ENCODE data around the gene CCDC85A.

The CCDC85A gene

DNA sequence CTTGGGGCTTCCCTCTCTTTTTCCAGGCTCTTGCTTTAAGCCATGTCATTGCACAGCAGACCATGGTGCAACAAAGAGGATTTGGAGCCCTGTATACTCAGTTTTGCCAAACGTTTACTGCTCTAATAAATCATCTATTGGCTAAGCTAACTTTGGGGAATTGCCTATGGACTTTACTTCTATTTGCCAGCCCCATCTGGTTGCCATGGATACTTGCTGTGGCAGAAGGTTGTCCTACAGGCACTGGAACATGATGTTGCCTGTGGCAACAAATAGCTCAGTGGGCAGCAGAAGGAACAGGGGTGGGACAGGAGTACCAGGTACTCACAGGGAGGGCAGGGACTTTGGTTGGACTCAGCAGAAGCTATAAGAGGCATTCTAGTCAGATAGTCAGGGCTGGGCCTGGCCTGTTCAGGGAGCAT lies 129.7 kb downstream of the CCDC85A start:
- Mint-ChIP-seq H3K36me3 (ENCODE audit: insufficient read depth) (no peaks in the 10 kb centered on the region), H3K4me1 (ENCODE audit: low read depth in 2 of 2) (no peaks in the 10 kb centered on the region), H3K27ac (no peak overlapping the region), H3K9me3 (peaks cover 7 to 14% of the 10 kb centered on the region in 2 donors), H3K4me3 (no peak overlapping the region), H3K27me3 (no peaks in the 10 kb centered on the region)
- DNase-seq, result no peak
- no peak for ATAC-seq (replicated peaks)

DNA sequence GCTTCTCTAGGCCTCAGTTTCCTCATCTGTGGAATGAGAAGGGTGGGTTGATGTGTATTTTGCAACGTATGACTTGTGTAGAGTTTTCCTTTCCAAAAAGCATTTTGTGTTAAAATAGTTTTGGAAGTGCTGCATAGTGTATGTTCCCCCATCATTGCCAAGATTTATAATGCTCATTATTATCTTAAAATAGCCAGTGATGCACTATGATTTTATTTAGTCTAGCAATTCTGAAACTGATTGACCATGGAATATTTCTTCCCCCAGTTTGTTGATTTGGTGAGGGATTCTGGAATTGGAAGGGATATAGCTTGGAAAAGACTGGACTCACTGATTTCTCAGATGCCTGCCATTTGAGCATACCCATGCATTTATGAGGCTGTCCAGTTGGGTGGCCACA lies 130.6 kb downstream of the CCDC85A start:
- H3K4me1 Mint-ChIP-seq (ENCODE audit: low read depth in 2 of 2), result no peaks in the 10 kb centered on the region
- no peaks in the 10 kb centered on the region for H3K36me3 Mint-ChIP-seq (ENCODE audit: insufficient read depth)
- DNase-seq, result no peak
- H3K27me3 Mint-ChIP-seq, result no peaks in the 10 kb centered on the region
- ATAC-seq (replicated peaks), result no peak
- peaks cover 10 to 14% of the 10 kb centered on the region in 2 donors for H3K9me3 Mint-ChIP-seq
- H3K4me3 Mint-ChIP-seq, result no peak overlapping the region
- no peak overlapping the region for H3K27ac Mint-ChIP-seq

GRCh38 chr2:56314796-56315195 lies 131.0 kb downstream of the CCDC85A start:
- H3K9me3 Mint-ChIP-seq, result peaks cover 10 to 17% of the 10 kb centered on the region in 2 donors
- H3K27me3 Mint-ChIP-seq, result no peaks in the 10 kb centered on the region
- no peaks in the 10 kb centered on the region for H3K36me3 Mint-ChIP-seq (ENCODE audit: insufficient read depth)
- no peak overlapping the region for H3K27ac Mint-ChIP-seq
- ATAC-seq (replicated peaks), result no peak
- no peak for DNase-seq
- no peaks in the 10 kb centered on the region for H3K4me1 Mint-ChIP-seq (ENCODE audit: low read depth in 2 of 2)
- H3K4me3 Mint-ChIP-seq, result no peak overlapping the region

GRCh38 chr2:56315376-56315775 lies 131.6 kb downstream of the CCDC85A start:
- Mint-ChIP-seq H3K4me3 (no peak overlapping the region), H3K9me3 (peaks cover 10 to 22% of the 10 kb centered on the region in 2 donors), H3K27me3 (no peaks in the 10 kb centered on the region), H3K27ac (no peak overlapping the region), H3K4me1 (ENCODE audit: low read depth in 2 of 2) (no peaks in the 10 kb centered on the region), H3K36me3 (ENCODE audit: insufficient read depth) (no peaks in the 10 kb centered on the region)
- DNase-seq (no peak), ATAC-seq (replicated peaks) (no peak)

DNA sequence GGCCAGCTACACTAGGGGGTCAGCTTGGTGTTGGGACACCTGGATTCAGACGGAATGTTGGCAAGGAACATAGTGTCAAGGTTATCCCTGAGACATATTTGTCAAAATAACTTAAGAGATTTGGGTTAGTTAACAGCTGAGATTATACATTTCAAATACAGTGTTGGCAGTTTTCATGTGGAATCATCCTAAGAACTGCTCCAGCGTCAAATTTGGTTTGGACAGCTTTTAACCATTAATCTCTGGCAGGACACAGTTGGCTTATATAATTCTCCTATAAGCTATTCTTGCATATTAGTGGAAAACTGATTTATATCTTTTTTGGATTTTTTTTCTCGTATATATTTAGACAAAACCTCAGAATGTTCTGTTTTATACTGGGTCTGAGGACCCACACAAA lies 132.2 kb downstream of the CCDC85A start:
- ATAC-seq (replicated peaks) (no peak), DNase-seq (no peak)
- Mint-ChIP-seq H3K27me3 (no peaks in the 10 kb centered on the region), H3K36me3 (ENCODE audit: insufficient read depth) (no peaks in the 10 kb centered on the region), H3K27ac (no peak overlapping the region), H3K4me3 (no peak overlapping the region), H3K4me1 (ENCODE audit: low read depth in 2 of 2) (no peaks in the 10 kb centered on the region), H3K9me3 (peaks cover 10 to 22% of the 10 kb centered on the region in 2 donors)

DNA sequence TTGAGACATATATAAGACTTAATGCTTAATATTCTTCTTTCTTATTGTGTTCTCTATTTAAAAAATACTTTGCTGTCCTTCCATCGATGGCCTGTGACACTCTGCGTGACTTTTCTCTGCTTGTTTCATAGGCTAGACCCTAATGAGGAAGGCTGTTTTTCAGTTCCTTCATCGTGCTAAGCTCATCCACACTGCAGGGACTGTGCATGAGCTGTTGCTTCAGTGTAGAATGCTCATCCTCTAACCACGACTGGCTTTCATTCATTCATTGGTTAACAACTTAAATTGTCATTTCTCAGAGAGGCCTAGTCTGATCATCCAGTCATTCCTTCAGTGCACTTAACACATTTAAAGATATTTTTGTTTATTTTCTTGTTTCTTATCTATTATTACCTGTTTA lies 134.4 kb downstream of the CCDC85A start:
- Mint-ChIP-seq H3K4me3 (no peak overlapping the region), H3K4me1 (ENCODE audit: low read depth in 2 of 2) (no peaks in the 10 kb centered on the region), H3K9me3 (peaks cover 10 to 22% of the 10 kb centered on the region in 2 donors), H3K27me3 (no peaks in the 10 kb centered on the region), H3K27ac (no peak overlapping the region), H3K36me3 (ENCODE audit: insufficient read depth) (no peaks in the 10 kb centered on the region)
- ATAC-seq (replicated peaks) (no peak), DNase-seq (no peak)

- Mint-ChIP-seq H3K9me3 (peaks cover 5 to 10% of the 10 kb centered on the region in 2 donors), H3K4me3 (no peak overlapping the region), H3K36me3 (ENCODE audit: insufficient read depth) (no peaks in the 10 kb centered on the region), H3K27ac (no peak overlapping the region), H3K27me3 (no peaks in the 10 kb centered on the region), H3K4me1 (ENCODE audit: low read depth in 2 of 2) (no peaks in the 10 kb centered on the region)
- DNase-seq, result no peak
- no peak for ATAC-seq (replicated peaks)
These were observed 142.0 kb downstream of the CCDC85A start for GRCh38 chr2:56325661-56326345.

DNA sequence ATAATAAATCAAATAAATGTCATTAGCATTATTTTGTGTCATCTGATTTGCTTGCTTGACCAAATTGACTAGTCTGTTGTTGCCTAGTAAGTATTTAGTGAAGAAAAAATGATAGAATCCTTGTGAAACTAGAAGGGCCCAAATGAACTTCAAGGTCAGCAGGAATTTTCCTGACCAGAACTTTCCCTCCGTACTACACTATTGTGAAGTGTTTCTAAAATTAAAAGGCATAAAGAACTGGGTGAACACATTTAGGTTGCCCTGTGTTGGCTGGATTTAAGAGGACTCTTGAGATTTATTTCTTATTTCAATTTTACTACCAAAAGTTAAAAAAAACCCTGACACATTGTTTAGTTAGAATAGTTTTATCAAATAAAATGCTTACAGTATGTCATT lies 142.6 kb downstream of the CCDC85A start:
- no peaks in the 10 kb centered on the region for H3K36me3 Mint-ChIP-seq (ENCODE audit: insufficient read depth)

DNA sequence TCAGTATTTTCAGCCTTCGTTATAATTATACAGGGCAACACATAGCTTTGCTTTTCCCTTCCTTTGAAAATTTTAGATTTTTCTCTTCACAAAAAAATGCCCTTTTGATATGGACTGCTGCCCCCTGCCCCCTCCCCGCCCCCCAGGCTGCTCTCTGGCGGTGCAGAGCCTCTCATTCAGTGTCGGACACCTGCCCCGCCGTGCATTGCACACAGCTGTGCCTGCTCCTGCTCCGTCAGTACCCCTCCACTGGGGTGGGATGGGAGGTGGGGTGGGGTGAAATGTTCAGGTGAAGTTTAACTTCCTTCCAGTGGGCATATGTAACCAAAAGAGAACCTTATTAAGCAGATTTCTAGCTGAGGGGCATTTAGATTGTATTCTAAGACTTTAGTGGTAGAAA lies 148.0 kb downstream of the CCDC85A start:
- DNase-seq (no peak), ATAC-seq (replicated peaks) (no peak)
- Mint-ChIP-seq H3K4me1 (ENCODE audit: low read depth in 2 of 2) (no peaks in the 10 kb centered on the region), H3K4me3 (no peak overlapping the region), H3K9me3 (peaks cover 5 to 10% of the 10 kb centered on the region in 2 donors), H3K27me3 (no peaks in the 10 kb centered on the region), H3K36me3 (ENCODE audit: insufficient read depth) (peaks cover 2% of the 10 kb centered on the region), H3K27ac (no peak overlapping the region)

More for the DNA sequence above, 142.6 kb downstream of the CCDC85A start:
- Mint-ChIP-seq H3K9me3 (peaks cover 7 to 10% of the 10 kb centered on the region in 2 donors), H3K27ac (no peak overlapping the region), H3K4me3 (no peak overlapping the region), H3K4me1 (ENCODE audit: low read depth in 2 of 2) (no peaks in the 10 kb centered on the region), H3K27me3 (no peaks in the 10 kb centered on the region)
- ATAC-seq (replicated peaks) (no peak), DNase-seq (no peak)

DNA sequence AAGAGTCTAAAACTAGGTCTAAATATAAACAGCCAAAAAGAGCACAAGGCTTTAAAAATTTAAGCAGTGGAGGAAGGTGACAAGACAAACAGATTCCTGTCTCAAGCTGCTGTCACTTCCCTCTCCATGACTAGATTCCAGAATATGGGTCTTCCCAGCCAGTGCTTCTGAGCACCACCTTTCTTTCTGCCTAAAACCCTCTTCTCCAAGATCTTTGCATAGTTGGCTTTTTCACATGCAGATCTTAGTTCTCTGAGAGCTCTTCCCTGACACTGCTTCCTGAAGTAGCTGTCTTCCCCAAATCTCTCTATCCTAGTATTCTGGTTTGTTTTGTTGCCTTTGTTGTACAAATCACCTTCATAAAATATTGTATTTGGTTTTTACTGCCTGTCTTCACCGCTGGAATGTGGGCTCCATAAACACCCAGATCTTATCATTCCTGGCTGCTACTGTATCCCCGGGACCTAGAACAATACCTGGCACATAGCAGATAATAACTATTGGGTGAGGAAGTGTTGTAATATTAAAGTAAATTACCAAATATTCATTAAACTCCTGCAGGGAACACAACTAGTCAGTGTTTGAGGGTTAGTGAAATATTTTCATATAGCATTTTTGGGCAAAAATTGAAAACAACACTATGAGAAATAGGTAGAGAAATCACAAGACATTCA lies 150.2 kb downstream of the CCDC85A start:
- DNase-seq, result no peak
- H3K27ac Mint-ChIP-seq, result no peak overlapping the region
- H3K9me3 Mint-ChIP-seq, result peaks cover 4 to 5% of the 10 kb centered on the region in 2 donors
- no peaks in the 10 kb centered on the region for H3K27me3 Mint-ChIP-seq
- H3K36me3 Mint-ChIP-seq (ENCODE audit: insufficient read depth), result peaks cover 2% of the 10 kb centered on the region
- no peaks in the 10 kb centered on the region for H3K4me1 Mint-ChIP-seq (ENCODE audit: low read depth in 2 of 2)
- ATAC-seq (replicated peaks), result no peak
- no peak overlapping the region for H3K4me3 Mint-ChIP-seq

DNA sequence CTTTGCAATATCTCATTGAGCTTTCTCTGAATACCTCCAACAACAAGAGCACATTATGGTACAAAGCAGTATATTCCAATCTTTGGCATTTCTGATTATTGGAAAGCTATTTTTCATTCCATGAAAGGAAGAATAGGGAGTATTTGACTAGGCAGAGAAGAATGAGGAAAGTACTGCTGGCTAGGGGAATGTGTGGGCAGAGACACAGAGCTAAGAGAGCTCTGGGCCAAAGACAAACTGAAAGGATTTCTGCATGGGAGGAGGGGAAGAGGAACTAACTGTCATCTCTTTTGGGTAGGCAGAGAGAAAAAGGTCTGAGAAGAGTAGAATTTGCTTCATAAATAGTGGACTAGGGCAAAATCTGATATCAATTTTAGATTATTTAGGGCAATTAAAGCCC lies 150.8 kb downstream of the CCDC85A start:
- Mint-ChIP-seq H3K27me3 (no peaks in the 10 kb centered on the region), H3K36me3 (ENCODE audit: insufficient read depth) (peaks cover 2% of the 10 kb centered on the region), H3K9me3 (peaks cover 0 to 2% of the 10 kb centered on the region in 2 donors), H3K27ac (no peak overlapping the region), H3K4me1 (ENCODE audit: low read depth in 2 of 2) (no peaks in the 10 kb centered on the region), H3K4me3 (no peak overlapping the region)
- no peak for ATAC-seq (replicated peaks)
- DNase-seq, result no peak

GRCh38 chr2:56335101-56335500 lies 151.3 kb downstream of the CCDC85A start:
- Mint-ChIP-seq H3K9me3 (peaks cover 0 to 2% of the 10 kb centered on the region in 2 donors), H3K4me3 (no peak overlapping the region), H3K36me3 (ENCODE audit: insufficient read depth) (peaks cover 2% of the 10 kb centered on the region), H3K27ac (no peak overlapping the region), H3K4me1 (ENCODE audit: low read depth in 2 of 2) (no peaks in the 10 kb centered on the region), H3K27me3 (no peaks in the 10 kb centered on the region)
- no peak for ATAC-seq (replicated peaks)
- no peak for DNase-seq

DNA sequence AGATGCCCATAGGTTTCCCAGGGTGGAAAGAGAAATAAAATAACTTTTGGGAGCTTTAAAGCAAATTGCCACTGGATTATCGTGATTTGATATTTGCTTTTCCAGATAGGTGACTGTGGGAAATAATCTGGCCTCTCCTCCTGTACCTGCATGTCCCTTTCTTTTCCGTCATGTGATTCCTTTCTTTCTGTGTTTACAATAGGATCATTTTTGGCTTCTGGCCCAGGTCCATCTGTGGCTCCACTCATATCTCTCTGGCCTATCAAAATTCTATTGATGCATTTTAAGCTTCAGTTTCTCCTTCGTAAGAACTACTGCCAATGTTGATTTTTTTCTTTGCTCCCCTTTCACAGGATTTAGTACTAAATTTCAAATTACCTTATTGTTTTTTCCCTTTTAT lies 153.6 kb downstream of the CCDC85A start:
- peak overlapping the region in 1 of 2 donors; percentile 53 for H3K27ac Mint-ChIP-seq
- H3K9me3 Mint-ChIP-seq, result no peaks in the 10 kb centered on the region
- no peak for DNase-seq
- H3K36me3 Mint-ChIP-seq (ENCODE audit: insufficient read depth), result peaks cover 2% of the 10 kb centered on the region
- H3K4me3 Mint-ChIP-seq, result no peak overlapping the region
- no peak for ATAC-seq (replicated peaks)
- H3K27me3 Mint-ChIP-seq, result no peaks in the 10 kb centered on the region
- H3K4me1 Mint-ChIP-seq (ENCODE audit: low read depth in 2 of 2), result no peaks in the 10 kb centered on the region

GRCh38 chr2:56338232-56338631 lies 154.4 kb downstream of the CCDC85A start:
- Mint-ChIP-seq H3K36me3 (ENCODE audit: insufficient read depth) (peaks cover 2% of the 10 kb centered on the region), H3K27ac (no peak overlapping the region), H3K9me3 (no peaks in the 10 kb centered on the region), H3K4me1 (ENCODE audit: low read depth in 2 of 2) (no peaks in the 10 kb centered on the region), H3K4me3 (no peak overlapping the region), H3K27me3 (no peaks in the 10 kb centered on the region)
- ATAC-seq (replicated peaks), result no peak
- no peak for DNase-seq

All from effector memory CD8-positive, alpha-beta T cell (primary cell).